ENCODE measurements around the gene P2RX4.

DNA sequence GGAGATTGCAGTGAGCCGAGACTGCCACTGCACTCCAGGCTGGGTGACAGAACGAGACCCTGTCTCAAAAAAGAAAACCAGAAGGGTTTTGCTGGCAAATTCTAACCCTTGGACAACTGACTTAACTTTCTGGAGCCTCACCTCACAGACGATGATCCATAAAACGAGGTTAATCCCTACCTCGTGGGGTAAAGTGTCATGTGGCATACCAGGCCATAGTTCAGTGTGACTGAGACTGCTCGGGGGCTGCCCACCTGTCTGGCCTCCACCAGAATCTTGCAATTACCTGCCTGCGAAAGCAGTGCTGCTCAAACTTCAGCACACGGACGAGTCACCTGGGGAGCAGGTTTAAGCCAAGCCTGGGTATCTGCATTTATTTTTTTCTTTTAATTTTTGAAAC lies 26.8 kb downstream of the P2RX4 start:
- TF ChIP-seq POLR2AphosphoS5 (IDR thresholded peaks at IDR 0.05; ENCODE audit: low read depth, low read length) (no peak), JUND (IDR thresholded peaks at IDR 0.05) (no peak), RAD21 (IDR thresholded peaks at IDR 0.05; ENCODE audit: low read depth) (no peak), ZNF274 (IDR thresholded peaks at IDR 0.05; ENCODE audit: low read depth, low read length) (no peak), POLR2A (IDR thresholded peaks at IDR 0.05; ENCODE audit: borderline replicate concordance, extremely low read depth, insufficient read depth, insufficient read length) (no peak), REST (IDR thresholded peaks at IDR 0.05; ENCODE audit: low read depth) (no peak)
- TF ChIP-seq, protein P1, sequence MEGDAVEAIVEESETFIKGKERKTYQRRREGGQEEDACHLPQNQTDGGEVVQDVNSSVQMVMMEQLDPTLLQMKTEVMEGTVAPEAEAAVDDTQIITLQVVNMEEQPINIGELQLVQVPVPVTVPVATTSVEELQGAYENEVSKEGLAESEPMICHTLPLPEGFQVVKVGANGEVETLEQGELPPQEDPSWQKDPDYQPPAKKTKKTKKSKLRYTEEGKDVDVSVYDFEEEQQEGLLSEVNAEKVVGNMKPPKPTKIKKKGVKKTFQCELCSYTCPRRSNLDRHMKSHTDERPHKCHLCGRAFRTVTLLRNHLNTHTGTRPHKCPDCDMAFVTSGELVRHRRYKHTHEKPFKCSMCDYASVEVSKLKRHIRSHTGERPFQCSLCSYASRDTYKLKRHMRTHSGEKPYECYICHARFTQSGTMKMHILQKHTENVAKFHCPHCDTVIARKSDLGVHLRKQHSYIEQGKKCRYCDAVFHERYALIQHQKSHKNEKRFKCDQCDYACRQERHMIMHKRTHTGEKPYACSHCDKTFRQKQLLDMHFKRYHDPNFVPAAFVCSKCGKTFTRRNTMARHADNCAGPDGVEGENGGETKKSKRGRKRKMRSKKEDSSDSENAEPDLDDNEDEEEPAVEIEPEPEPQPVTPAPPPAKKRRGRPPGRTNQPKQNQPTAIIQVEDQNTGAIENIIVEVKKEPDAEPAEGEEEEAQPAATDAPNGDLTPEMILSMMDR (IDR thresholded peaks at IDR 0.05 in 2 of 3, conservative IDR thresholded peaks at IDR 0.05 in 1 of 3; ENCODE audit: borderline replicate concordance in 1 of 3, insufficient read depth in 1 of 3, low read depth in 2 of 3, low read length in 2 of 3), result no peak

Data from HCT116 (cell line).